ENCODE data around the gene SLC17A4.

The SLC17A4 gene

GRCh38 chr6:25821341-25821740, 66.8 kb downstream of the SLC17A4 start:
- Histone ChIP-seq H4K20me1 (ENCODE audit: insufficient read depth, low read length) (no peaks in the 10 kb centered on the region), H3K36me3 (replicated peaks; ENCODE audit: insufficient read depth, low read length) (no peaks in the 10 kb centered on the region), H3K79me2 (ENCODE audit: low read length) (no peaks in the 10 kb centered on the region), H3K27me3 (replicated peaks; ENCODE audit: insufficient read depth, low read length) (no peaks in the 10 kb centered on the region), H3K9me2 (replicated peaks; ENCODE audit: insufficient read depth, low read length) (no peaks in the 10 kb centered on the region), H3F3A (ENCODE audit: insufficient read depth, low read length) (no peaks in the 10 kb centered on the region), H3K27ac (ENCODE audit: low read length) (no peak overlapping the region), H3K4me3 (ENCODE audit: low read length) (no peak overlapping the region), H3K9me3 (replicated peaks; ENCODE audit: insufficient read depth, low read length) (no peaks in the 10 kb centered on the region), H3K4me2 (ENCODE audit: low read depth, low read length) (no peak overlapping the region), H3K9ac (ENCODE audit: low read length) (no peak overlapping the region), H2AFZ (ENCODE audit: low read length) (no peak overlapping the region), H3K4me1 (ENCODE audit: low read length) (no peaks in the 10 kb centered on the region)
- no peak for TF ChIP-seq CTCF (IDR thresholded peaks at IDR 0.05; ENCODE audit: low read length)
- TF ChIP-seq EZH2phosphoT487 (IDR thresholded peaks at IDR 0.05; ENCODE audit: low read length), result no peak
- no peak for TF ChIP-seq EZH2 (optimal IDR thresholded peaks at IDR 0.05; ENCODE audit: low read depth, low read length)
- DNase-seq, result no peak

- no peaks in the 10 kb centered on the region for H3K27me3 ChIP-seq (replicated peaks; ENCODE audit: insufficient read depth, low read length)
- no peak overlapping the region for H3K9ac ChIP-seq (ENCODE audit: low read length)
- TF ChIP-seq EZH2phosphoT487 (IDR thresholded peaks at IDR 0.05; ENCODE audit: low read length) (no peak), CTCF (IDR thresholded peaks at IDR 0.05; ENCODE audit: low read length) (no peak), EZH2 (optimal IDR thresholded peaks at IDR 0.05; ENCODE audit: low read depth, low read length) (no peak)
- no peaks in the 10 kb centered on the region for H4K20me1 ChIP-seq (ENCODE audit: insufficient read depth, low read length)
- no peak overlapping the region for H3K4me2 ChIP-seq (ENCODE audit: low read depth, low read length)
- H3K9me3 ChIP-seq (replicated peaks; ENCODE audit: insufficient read depth, low read length), result no peaks in the 10 kb centered on the region
- H3F3A ChIP-seq (ENCODE audit: insufficient read depth, low read length), result no peaks in the 10 kb centered on the region
- no peaks in the 10 kb centered on the region for H3K36me3 ChIP-seq (replicated peaks; ENCODE audit: insufficient read depth, low read length)
- H2AFZ ChIP-seq (ENCODE audit: low read length), result no peak overlapping the region
- H3K4me1 ChIP-seq (ENCODE audit: low read length), result no peaks in the 10 kb centered on the region
- H3K27ac ChIP-seq (ENCODE audit: low read length), result no peak overlapping the region
- no peaks in the 10 kb centered on the region for H3K79me2 ChIP-seq (ENCODE audit: low read length)
- no peak overlapping the region for H3K4me3 ChIP-seq (ENCODE audit: low read length)
- DNase-seq, result no peak
- no peaks in the 10 kb centered on the region for H3K9me2 ChIP-seq (replicated peaks; ENCODE audit: insufficient read depth, low read length)
Measured at GRCh38 chr6:25829375-25829774, 74.8 kb downstream of the SLC17A4 start.

- Histone ChIP-seq H3K27ac (ENCODE audit: low read length) (no peak overlapping the region), H3K4me1 (ENCODE audit: low read length) (no peaks in the 10 kb centered on the region), H4K20me1 (ENCODE audit: insufficient read depth, low read length) (no peaks in the 10 kb centered on the region), H3K36me3 (replicated peaks; ENCODE audit: insufficient read depth, low read length) (no peaks in the 10 kb centered on the region), H3K9ac (ENCODE audit: low read length) (no peak overlapping the region), H3K79me2 (ENCODE audit: low read length) (no peaks in the 10 kb centered on the region), H2AFZ (ENCODE audit: low read length) (no peak overlapping the region), H3F3A (ENCODE audit: insufficient read depth, low read length) (no peaks in the 10 kb centered on the region), H3K9me3 (replicated peaks; ENCODE audit: insufficient read depth, low read length) (no peaks in the 10 kb centered on the region), H3K4me2 (ENCODE audit: low read depth, low read length) (no peak overlapping the region), H3K27me3 (replicated peaks; ENCODE audit: insufficient read depth, low read length) (no peaks in the 10 kb centered on the region), H3K9me2 (replicated peaks; ENCODE audit: insufficient read depth, low read length) (no peaks in the 10 kb centered on the region), H3K4me3 (ENCODE audit: low read length) (no peak overlapping the region)
- no peak for DNase-seq
- TF ChIP-seq EZH2 (optimal IDR thresholded peaks at IDR 0.05; ENCODE audit: low read depth, low read length) (no peak), EZH2phosphoT487 (IDR thresholded peaks at IDR 0.05; ENCODE audit: low read length) (no peak), CTCF (IDR thresholded peaks at IDR 0.05; ENCODE audit: low read length) (no peak)
Measured at GRCh38 chr6:25830458-25830857, 75.9 kb downstream of the SLC17A4 start.

Data from MM.1S (cell line).